NK-92 (cell line): ENCODE measurements around the gene CCND3.
A peak's percentile ranks its signal among the peaks of the same experiment; 100 is the strongest.

Source experiments
- DNase-seq: peaks from one replicate; lab custom pipeline; 2025; ENCODE audit not compliant: unreplicated experiment; lab: John Stamatoyannopoulos, UW

The CCND3 gene

DNA sequence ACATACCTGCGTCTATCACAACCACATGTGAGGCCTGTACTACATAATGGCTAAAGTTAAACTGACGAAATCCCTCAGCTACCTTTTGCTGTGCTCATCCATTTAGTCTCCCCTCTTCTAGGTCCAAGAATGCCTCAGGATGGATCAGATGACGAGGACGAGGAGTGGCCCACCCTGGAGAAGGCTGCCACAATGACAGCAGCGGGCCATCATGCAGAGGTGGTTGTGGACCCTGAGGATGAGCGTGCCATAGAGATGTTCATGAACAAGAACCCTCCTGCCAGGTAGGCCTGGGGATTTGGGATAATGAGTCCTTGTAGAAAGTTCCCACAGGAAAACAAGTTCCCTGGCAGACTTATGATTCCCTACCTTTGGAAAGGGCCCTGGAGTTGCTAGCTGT, 14.4 kb downstream of the CCND3 start:
- DNase-seq: no peak

DNA sequence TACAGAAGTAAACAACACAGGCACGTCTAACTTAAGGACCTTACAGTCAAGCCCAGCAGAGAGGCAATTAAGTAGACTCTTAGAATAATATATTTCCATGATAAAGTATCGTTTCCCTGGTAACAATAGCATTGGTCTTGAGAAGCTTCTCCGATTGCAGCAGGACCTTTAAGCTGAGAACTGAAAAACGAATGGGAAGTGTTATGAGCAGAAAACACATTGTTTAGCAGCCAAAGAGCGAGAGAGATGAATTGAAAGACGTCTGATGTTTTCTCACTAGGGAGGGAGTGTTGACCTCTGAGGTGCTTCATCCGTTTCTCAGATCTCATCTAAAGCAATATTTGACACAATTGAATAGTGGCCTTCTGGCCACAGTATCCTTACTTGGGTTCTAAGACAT, 19.5 kb downstream of the CCND3 start:
- no peak for DNase-seq

- no peak for DNase-seq
Measured at GRCh38 chr6:41921712-41921998, 20.0 kb downstream of the CCND3 start.

DNA sequence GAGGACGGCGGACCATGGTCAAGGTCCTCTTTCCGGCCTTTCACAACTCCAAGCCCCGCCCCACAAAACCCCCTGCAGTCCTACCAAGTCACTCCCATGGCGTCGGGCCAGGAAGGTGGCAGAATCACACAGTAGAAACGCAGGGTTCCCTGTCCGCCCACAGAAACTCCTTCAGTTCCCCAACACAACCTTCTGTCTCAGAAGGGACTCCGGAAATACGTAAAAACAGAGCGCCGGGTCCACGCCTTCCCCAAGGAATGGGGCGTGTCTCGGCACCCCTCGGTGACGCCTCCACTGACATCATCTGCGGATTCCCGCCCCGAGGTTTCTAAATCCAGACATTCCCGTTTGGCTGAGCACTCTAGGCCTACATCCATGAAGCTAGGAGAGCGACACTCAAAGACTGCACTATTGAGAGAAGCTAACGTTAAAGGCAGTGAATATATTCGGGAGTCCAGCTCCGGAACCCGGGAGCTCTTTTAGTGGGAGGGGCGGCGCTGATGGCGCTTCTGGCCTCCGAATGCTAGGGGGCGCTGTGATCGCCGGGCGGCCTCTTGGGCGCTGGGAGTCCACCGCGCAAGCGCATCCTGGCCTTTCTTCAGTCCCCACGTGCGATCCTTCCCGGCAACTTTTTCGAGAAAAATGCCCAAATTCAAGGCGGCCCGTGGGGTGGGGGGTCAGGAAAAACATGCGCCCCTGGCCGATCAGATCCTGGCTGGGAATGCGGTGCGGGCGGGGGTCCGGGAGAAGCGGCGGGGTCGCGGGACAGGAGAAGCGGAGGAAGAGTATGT, 20.5 kb downstream of the CCND3 start, which contains the start of the genes BYSL and MED20:
Gene BYSL (plus strand): TSS at position 579 of the 791 bp plus-strand sequence. CDS start 64 bp downstream, at position 643.
Gene MED20 (minus strand): TSS at position 219 of the 791 bp plus-strand sequence. CDS start 121 bp downstream, at position 98.
- DNase-seq: peak; percentile 47

- DNase-seq: no peak
Measured at GRCh38 chr6:41917528-41917927, 24.1 kb downstream of the CCND3 start.

- DNase-seq: no peak
Measured at GRCh38 chr6:41914869-41915530, 26.6 kb downstream of the CCND3 start.

DNA sequence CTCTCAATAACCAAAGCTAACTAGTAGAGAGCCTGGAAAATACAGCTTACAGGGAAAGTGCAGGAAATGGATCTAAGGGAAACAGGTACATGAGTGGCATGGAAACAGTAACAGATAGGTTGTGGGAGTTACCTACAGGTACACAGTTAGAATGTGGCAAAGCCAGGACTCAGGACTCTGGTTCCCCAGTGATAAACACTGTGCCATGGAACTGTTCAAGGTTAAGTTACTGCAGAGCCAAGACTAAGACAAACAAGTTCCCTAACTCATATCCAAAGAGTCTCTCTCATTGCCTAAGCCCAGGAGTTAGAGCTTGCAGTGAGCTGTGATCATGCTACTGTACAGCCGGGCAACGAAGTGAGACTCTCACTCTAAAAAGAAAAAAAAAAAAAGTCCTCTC, 27.3 kb downstream of the CCND3 start:
- DNase-seq: no peak

- no peak for DNase-seq
Measured at GRCh38 chr6:41909727-41910126, 31.9 kb downstream of the CCND3 start.

- no peak for DNase-seq
Measured at GRCh38 chr6:41901882-41902519, 39.6 kb downstream of the CCND3 start.

DNA sequence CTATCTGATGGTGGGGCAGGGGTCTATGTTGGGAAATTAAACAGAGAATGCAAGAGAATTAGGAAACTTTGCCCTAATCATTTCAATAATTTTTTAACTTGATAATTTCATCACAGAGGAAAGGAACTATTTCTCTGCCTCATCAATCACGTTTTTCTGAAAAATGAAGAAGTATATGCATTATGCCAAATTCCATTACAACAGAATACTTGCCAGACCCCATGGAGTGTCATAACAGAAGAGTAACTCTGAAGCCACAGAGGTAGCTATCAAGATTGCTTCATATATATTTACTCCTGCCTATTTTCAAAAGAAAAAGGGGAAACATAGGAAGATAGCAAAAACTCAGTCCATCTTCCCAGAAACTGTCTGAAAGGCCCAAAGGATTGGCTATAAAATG, 40.7 kb downstream of the CCND3 start:
- no peak for DNase-seq

GRCh38 chr6:41896281-41896680, 45.3 kb downstream of the CCND3 start:
- DNase-seq: no peak

GRCh38 chr6:41895300-41896233, 46.0 kb downstream of the CCND3 start, which contains the start of gene USP49:
Gene USP49 (minus strand): TSS chr6:41895375. CDS start chr6:41806983, 88,392 bp downstream.
- peak; percentile 20 for DNase-seq

DNA sequence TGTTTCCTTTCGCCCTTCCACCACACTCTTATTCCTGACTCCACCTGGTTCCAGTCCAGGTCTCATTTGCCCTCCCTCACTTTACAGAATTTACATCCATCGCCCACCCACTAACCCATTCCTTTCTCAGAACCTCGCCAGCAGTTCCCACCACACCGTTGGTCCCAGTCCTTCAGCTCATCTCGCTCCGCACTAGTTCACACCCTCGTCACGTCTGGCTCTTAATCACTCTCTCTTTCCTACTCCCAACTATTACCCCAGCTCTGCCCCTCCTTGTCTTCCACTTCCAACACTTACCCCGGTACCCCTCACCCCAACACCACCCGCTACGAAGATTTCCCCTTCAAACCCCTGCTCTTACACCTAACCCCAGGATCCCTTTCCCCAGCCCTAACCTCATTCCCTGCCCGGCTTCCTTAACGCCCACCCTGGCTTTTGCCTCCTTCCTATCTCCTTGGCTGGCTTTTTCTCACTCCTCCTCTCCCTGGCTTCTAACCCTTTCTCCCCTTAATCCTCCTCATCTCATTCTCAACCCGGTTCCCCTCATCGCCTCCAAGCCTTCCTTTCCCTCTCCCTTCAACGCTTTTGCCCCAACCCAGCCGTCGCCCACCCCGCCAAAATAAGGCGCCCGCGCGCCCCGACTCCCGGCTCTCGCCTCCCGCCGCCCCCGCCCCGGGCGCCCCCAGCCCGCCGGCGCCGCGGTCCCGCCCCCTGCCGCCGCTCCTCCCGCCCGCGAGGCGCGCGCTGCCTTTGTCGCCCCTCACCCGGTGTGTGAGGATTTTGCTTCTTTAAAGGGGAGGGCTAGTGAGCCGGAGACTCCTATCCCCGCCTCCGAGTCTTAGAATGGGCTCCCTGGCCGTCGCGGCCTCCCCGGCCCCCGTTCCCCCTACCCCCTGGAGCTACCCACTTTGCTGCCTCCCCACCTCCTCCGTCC, 47.0 kb downstream of the CCND3 start:
- no peak for DNase-seq

- DNase-seq: no peak
Measured at GRCh38 chr6:41892921-41893564, 48.6 kb downstream of the CCND3 start.

DNA sequence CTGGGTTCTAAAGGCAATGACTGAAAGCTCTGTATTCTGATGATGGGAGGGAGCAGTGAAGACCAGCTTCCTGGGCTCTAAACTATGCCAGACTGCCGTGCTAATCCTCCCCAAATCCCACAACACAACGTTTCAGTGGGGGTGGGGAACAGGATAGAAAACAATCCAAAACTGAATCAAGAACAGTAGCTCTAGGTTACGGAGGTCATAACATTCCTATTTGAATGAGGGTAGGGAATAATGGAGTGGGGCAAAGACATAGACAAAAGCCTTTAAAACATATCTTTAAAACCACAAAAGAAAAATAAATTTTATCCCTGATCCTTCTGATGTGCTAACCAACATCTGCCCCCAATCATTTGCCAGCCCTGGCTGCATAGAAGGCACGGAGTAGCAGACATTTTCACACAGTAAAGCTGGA, 54.3 kb downstream of the CCND3 start:
- no peak for DNase-seq

DNA sequence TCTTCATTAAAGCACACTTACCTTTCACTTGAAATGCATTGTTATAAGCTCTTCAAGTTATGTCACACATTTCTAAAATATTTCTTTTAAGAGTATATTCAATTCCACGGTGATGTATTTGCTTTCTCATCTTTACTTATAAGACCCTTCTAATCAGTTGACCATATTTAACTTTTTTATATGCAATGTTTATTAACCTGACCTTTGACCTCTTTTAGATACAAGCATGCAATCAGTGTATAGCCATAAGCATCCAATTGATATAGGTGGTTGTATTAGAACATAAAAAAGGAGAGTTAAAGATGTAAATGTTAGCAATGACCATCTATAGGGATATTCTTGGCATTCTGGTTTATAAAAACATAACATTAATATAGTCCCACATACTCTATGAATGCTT, 55.7 kb downstream of the CCND3 start:
- DNase-seq: no peak

- DNase-seq: no peak
Measured at GRCh38 chr6:41884957-41885356, 56.7 kb downstream of the CCND3 start.
